OCI-LY7 (cell line): ENCODE results near the gene CAPRIN2.

ENCODE experiments used
- EZH2phosphoT487 ChIP-seq: fragments of 200-600 bp; sonication (generic); IDR thresholded peaks from 2 replicates; pipeline ENCODE4 v1.6.1; 2018; ENCODE audit warnings: low read depth, borderline replicate concordance, mild to moderate bottlenecking, mixed run types, antibody characterized with exemption, low read length, moderate library complexity, mixed read lengths
- TF ChIP-seq, protein P1 (sequence below): fragments of 200-600 bp; sonication (generic); conservative IDR thresholded peaks from 2 replicates; pipeline ENCODE4 v1.5.1; 2014; ENCODE audit warnings: mild to moderate bottlenecking, antibody characterized with exemption, low read length, moderate library complexity, mixed read lengths

- TF ChIP-seq, protein P1, sequence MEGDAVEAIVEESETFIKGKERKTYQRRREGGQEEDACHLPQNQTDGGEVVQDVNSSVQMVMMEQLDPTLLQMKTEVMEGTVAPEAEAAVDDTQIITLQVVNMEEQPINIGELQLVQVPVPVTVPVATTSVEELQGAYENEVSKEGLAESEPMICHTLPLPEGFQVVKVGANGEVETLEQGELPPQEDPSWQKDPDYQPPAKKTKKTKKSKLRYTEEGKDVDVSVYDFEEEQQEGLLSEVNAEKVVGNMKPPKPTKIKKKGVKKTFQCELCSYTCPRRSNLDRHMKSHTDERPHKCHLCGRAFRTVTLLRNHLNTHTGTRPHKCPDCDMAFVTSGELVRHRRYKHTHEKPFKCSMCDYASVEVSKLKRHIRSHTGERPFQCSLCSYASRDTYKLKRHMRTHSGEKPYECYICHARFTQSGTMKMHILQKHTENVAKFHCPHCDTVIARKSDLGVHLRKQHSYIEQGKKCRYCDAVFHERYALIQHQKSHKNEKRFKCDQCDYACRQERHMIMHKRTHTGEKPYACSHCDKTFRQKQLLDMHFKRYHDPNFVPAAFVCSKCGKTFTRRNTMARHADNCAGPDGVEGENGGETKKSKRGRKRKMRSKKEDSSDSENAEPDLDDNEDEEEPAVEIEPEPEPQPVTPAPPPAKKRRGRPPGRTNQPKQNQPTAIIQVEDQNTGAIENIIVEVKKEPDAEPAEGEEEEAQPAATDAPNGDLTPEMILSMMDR = no peak
- TF ChIP-seq EZH2phosphoT487 = no peak
Observed at GRCh38 chr12:30726647-30727046, 28.1 kb downstream of the CAPRIN2 start.
